GM23338 (cell line): Measurements from ENCODE around the gene C12orf60. TPM values are rescaled to one million over a fixed set of nuclear protein-coding genes. Genes with fewer than 3 reads are reported as not detected.

Experiments
- ATAC-seq: fragments of 200-7000 bp; cut with Tn5 transposase; 3 replicates; pipeline ENCODE4 v1.9.1; 2020
- DNase-seq: peaks from one replicate; pipeline ENCODE4 v3.0.0-alpha.2; 2015; ENCODE audit warnings: low spot score
- H2AFZ ChIP-seq: fragments of 200-600 bp; sonication (generic); 2 replicates; pipeline ENCODE4 v1.8.0; 2016; ENCODE audit warnings: antibody characterized with exemption, mild to moderate bottlenecking, moderate library complexity
- H3F3A ChIP-seq: fragments of 200-600 bp; sonication (generic); replicated peaks from 2 replicates; pipeline ENCODE4 v1.8.0; 2017; ENCODE audit warnings: antibody characterized with exemption, mixed run types, low read depth
- H3K27ac ChIP-seq: fragments of 200-600 bp; sonication (generic); 2 replicates; pipeline ENCODE4 v1.6.1; 2016; ENCODE audit warnings: low read depth
- H3K27me3 ChIP-seq: fragments of 200-600 bp; sonication (generic); 2 replicates; pipeline ENCODE4 v1.8.0; 2016; ENCODE audit warnings: mild to moderate bottlenecking, mixed run types, moderate library complexity; ENCODE audit not compliant: insufficient read depth
- H3K36me3 ChIP-seq: fragments of 200-600 bp; sonication (generic); 2 replicates; pipeline ENCODE4 v1.8.0; 2016; ENCODE audit warnings: mild to moderate bottlenecking; ENCODE audit not compliant: insufficient read depth
- H3K4me1 ChIP-seq: fragments of 200-600 bp; sonication (generic); 2 replicates; pipeline ENCODE4 v1.8.0; 2016; ENCODE audit warnings: mild to moderate bottlenecking, moderate library complexity; ENCODE audit not compliant: insufficient read depth
- H3K4me2 ChIP-seq: fragments of 200-600 bp; sonication (generic); 2 replicates; pipeline ENCODE4 v1.7.1; 2017; ENCODE audit warnings: mixed run types
- H3K4me3 ChIP-seq: fragments of 200-600 bp; sonication (generic); 2 replicates; pipeline ENCODE4 v1.6.1; 2016; ENCODE audit warnings: mixed run types
- H3K79me2 ChIP-seq: fragments of 200-600 bp; sonication (generic); replicated peaks from 2 replicates; pipeline ENCODE4 v1.8.0; 2017; ENCODE audit warnings: mild to moderate bottlenecking; ENCODE audit not compliant: insufficient read depth
- H3K9me2 ChIP-seq: fragments of 200-600 bp; sonication (generic); 2 replicates; pipeline ENCODE4 v1.8.0; 2017; ENCODE audit not compliant: insufficient read depth
- H4K20me1 ChIP-seq: fragments of 200-600 bp; sonication (generic); replicated peaks from 2 replicates; pipeline ENCODE4 v1.8.0; 2017; ENCODE audit warnings: mild to moderate bottlenecking; ENCODE audit not compliant: insufficient read depth
- H3K27ac Mint-ChIP-seq: 2 replicates; pipeline ENCODE4 v1.8.0; 2020; ENCODE audit warnings: inconsistent platforms, mild to moderate bottlenecking, moderate library complexity, mixed read lengths
- H3K27me3 Mint-ChIP-seq: 3 replicates; pipeline ENCODE4 v1.8.0; 2022; ENCODE audit warnings: low read depth, mild to moderate bottlenecking, moderate library complexity, mixed read lengths, inconsistent platforms; ENCODE audit not compliant: insufficient read depth, poor library complexity
- H3K36me3 Mint-ChIP-seq: 3 replicates; pipeline ENCODE4 v1.8.0; 2021; ENCODE audit warnings: low read depth, mild to moderate bottlenecking, inconsistent platforms, moderate library complexity, mixed read lengths
- H3K4me1 Mint-ChIP-seq: 3 replicates; pipeline ENCODE4 v1.8.0; 2020; ENCODE audit warnings: mild to moderate bottlenecking, inconsistent platforms, mixed read lengths
- H3K4me3 Mint-ChIP-seq: 3 replicates; pipeline ENCODE4 v1.8.0; 2021; ENCODE audit warnings: moderate library complexity, mild to moderate bottlenecking, inconsistent platforms, mixed read lengths
- H3K9me3 Mint-ChIP-seq: 3 replicates; pipeline ENCODE4 v1.8.0; 2020; ENCODE audit warnings: moderate library complexity, mild to moderate bottlenecking, inconsistent platforms, mixed read lengths
- CREB1 ChIP-seq: fragments of 250-450 bp; sonication (Bioruptor Pico); IDR thresholded peaks from 2 replicates; pipeline ENCODE4 v1.5.0; 2020; ENCODE audit warnings: low read depth, mild to moderate bottlenecking, moderate library complexity
- CTCF ChIP-seq, 2 experiments: fragments of 200-600 bp in 1 of 2; sonication (generic) in 1 of 2; conservative IDR thresholded peaks; 2 replicates each; pipeline versions ENCODE4 v1.5.1 to v1.6.1; 2016 to 2017; ENCODE audit warnings: antibody characterized with exemption in 2 of 2, low read depth in 2 of 2, mild to moderate bottlenecking in 2 of 2, moderate library complexity in 1 of 2
- ETS1 ChIP-seq: IDR thresholded peaks from 2 replicates; pipeline ENCODE4 v1.6.1; 2016; ENCODE audit warnings: antibody characterized with exemption
- EZH2 ChIP-seq: fragments of 200-600 bp; sonication (generic); IDR thresholded peaks from one replicate; pipeline ENCODE4 v1.8.0; 2017; ENCODE audit warnings: antibody characterized with exemption, mild to moderate bottlenecking, low read depth; ENCODE audit not compliant: unreplicated experiment
- NANOG ChIP-seq: IDR thresholded peaks from 2 replicates; pipeline ENCODE4 v1.6.1; 2016; ENCODE audit warnings: antibody characterized with exemption, borderline replicate concordance
- POLR2AphosphoS5 ChIP-seq: IDR thresholded peaks from 2 replicates; pipeline ENCODE4 v1.6.1; 2016; ENCODE audit warnings: antibody characterized with exemption, low read depth
- REST ChIP-seq: IDR thresholded peaks from one replicate; pipeline ENCODE4 v1.6.1; 2018; ENCODE audit warnings: antibody characterized with exemption; ENCODE audit not compliant: unreplicated experiment
- STAT1 ChIP-seq: IDR thresholded peaks from one replicate; pipeline ENCODE4 v1.6.1; 2016; ENCODE audit warnings: antibody characterized with exemption; ENCODE audit not compliant: unreplicated experiment
- ZNF114 ChIP-seq: fragments of 250-450 bp; sonication (Bioruptor Pico); IDR thresholded peaks from 2 replicates; pipeline ENCODE4 v1.5.0; 2020; ENCODE audit warnings: mild to moderate bottlenecking, moderate library complexity
- ZNF331 ChIP-seq: fragments of 250-450 bp; sonication (Bioruptor Pico); IDR thresholded peaks from 2 replicates; pipeline ENCODE4 v1.5.0; 2020; ENCODE audit warnings: low read depth, mild to moderate bottlenecking, moderate library complexity
- polyA plus RNA-seq: library from polyadenylated mRNA; unstranded; fragments of >200 nt; fragmentation: Nextera tagmentation; extraction: Ambion mirVana; gene quantifications from 2 replicates; pipeline ENCODE4 v1.2.1, GENCODE V29; 2016
- total RNA-seq: library from RNA; depleted of rRNA; stranded (reverse); fragments of >200 nt; shearing (Covaris generic); gene quantifications from 2 replicates; pipeline ENCODE4 v1.2.3, GENCODE V29; 2014
- TF ChIP-seq, protein P1 (sequence below): fragments of 250-450 bp; sonication (Bioruptor Pico); IDR thresholded peaks from 2 replicates; pipeline ENCODE4 v1.5.0; 2020; ENCODE audit warnings: mild to moderate bottlenecking, moderate library complexity

The C12orf60 gene
- total and polyA plus RNA-seq, 2 experiments from 2014 or later, result 1.7 to 2.3 TPM

GRCh38 chr12:14784471-14784870, 19.0 kb upstream of the C12orf60 start (continued):
- no peak for TF ChIP-seq CREB1
- TF ChIP-seq ETS1, result no peak
- TF ChIP-seq ZNF114 (CRISPR knock-in tag), result no peak
- TF ChIP-seq STAT1, result no peak
- no peak for TF ChIP-seq POLR2AphosphoS5
- no peak for TF ChIP-seq EZH2

- Mint-ChIP-seq H3K27ac (no peak overlapping the region), H3K4me3 (no peak overlapping the region), H3K36me3 (peaks cover 42% of the 10 kb centered on the region), H3K4me1 (no peaks in the 10 kb centered on the region; the same call in 2 of the 3 replicates), H3K9me3 (no peaks in the 10 kb centered on the region), H3K27me3 (no peaks in the 10 kb centered on the region)
- H3K27ac ChIP-seq, result no peak overlapping the region
- H3K79me2 ChIP-seq, result no peaks in the 10 kb centered on the region
- no peaks in the 10 kb centered on the region for H3F3A ChIP-seq
- H3K4me3 ChIP-seq, result no peak overlapping the region
- DNase-seq, result no peak
- no peaks in the 10 kb centered on the region for H3K27me3 ChIP-seq
- H4K20me1 ChIP-seq, result peaks cover 9% of the 10 kb centered on the region; the same call in 1 of the 2 replicates
- no peak overlapping the region for H3K4me2 ChIP-seq
- H2AFZ ChIP-seq, result no peak overlapping the region
- ATAC-seq, result no peak
- H3K36me3 ChIP-seq, result peaks cover 41% of the 10 kb centered on the region
- H3K9me2 ChIP-seq, result no peaks in the 10 kb centered on the region
- H3K4me1 ChIP-seq, result no peaks in the 10 kb centered on the region
- TF ChIP-seq ZNF331 (CRISPR knock-in tag), result no peak
- no peak for TF ChIP-seq STAT1
- no peak for TF ChIP-seq POLR2AphosphoS5
- TF ChIP-seq EZH2, result no peak
- TF ChIP-seq, protein P1, sequence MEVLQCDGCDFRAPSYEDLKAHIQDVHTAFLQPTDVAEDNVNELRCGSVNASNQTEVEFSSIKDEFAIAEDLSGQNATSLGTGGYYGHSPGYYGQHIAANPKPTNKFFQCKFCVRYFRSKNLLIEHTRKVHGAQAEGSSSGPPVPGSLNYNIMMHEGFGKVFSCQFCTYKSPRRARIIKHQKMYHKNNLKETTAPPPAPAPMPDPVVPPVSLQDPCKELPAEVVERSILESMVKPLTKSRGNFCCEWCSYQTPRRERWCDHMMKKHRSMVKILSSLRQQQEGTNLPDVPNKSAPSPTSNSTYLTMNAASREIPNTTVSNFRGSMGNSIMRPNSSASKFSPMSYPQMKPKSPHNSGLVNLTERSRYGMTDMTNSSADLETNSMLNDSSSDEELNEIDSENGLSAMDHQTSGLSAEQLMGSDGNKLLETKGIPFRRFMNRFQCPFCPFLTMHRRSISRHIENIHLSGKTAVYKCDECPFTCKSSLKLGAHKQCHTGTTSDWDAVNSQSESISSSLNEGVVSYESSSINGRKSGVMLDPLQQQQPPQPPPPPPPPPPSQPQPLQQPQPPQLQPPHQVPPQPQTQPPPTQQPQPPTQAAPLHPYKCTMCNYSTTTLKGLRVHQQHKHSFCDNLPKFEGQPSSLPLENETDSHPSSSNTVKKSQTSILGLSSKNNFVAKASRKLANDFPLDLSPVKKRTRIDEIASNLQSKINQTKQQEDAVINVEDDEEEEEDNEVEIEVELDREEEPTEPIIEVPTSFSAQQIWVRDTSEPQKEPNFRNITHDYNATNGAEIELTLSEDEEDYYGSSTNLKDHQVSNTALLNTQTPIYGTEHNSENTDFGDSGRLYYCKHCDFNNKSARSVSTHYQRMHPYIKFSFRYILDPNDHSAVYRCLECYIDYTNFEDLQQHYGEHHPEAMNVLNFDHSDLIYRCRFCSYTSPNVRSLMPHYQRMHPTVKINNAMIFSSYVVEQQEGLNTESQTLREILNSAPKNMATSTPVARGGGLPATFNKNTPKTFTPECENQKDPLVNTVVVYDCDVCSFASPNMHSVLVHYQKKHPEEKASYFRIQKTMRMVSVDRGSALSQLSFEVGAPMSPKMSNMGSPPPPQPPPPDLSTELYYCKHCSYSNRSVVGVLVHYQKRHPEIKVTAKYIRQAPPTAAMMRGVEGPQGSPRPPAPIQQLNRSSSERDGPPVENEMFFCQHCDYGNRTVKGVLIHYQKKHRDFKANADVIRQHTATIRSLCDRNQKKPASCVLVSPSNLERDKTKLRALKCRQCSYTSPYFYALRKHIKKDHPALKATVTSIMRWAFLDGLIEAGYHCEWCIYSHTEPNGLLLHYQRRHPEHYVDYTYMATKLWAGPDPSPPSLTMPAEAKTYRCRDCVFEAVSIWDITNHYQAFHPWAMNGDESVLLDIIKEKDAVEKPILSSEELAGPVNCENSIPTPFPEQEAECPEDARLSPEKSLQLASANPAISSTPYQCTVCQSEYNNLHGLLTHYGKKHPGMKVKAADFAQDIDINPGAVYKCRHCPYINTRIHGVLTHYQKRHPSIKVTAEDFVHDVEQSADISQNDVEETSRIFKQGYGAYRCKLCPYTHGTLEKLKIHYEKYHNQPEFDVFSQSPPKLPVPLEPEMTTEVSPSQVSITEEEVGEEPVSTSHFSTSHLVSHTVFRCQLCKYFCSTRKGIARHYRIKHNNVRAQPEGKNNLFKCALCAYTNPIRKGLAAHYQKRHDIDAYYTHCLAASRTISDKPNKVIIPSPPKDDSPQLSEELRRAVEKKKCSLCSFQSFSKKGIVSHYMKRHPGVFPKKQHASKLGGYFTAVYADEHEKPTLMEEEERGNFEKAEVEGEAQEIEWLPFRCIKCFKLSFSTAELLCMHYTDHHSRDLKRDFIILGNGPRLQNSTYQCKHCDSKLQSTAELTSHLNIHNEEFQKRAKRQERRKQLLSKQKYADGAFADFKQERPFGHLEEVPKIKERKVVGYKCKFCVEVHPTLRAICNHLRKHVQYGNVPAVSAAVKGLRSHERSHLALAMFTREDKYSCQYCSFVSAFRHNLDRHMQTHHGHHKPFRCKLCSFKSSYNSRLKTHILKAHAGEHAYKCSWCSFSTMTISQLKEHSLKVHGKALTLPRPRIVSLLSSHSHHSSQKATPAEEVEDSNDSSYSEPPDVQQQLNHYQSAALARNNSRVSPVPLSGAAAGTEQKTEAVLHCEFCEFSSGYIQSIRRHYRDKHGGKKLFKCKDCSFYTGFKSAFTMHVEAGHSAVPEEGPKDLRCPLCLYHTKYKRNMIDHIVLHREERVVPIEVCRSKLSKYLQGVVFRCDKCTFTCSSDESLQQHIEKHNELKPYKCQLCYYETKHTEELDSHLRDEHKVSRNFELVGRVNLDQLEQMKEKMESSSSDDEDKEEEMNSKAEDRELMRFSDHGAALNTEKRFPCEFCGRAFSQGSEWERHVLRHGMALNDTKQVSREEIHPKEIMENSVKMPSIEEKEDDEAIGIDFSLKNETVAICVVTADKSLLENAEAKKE (CRISPR knock-in tag), result no peak
- TF ChIP-seq ETS1, result no peak
- no peak for TF ChIP-seq NANOG
- TF ChIP-seq REST, result no peak
- no peak for TF ChIP-seq ZNF114 (CRISPR knock-in tag)
- no peak for TF ChIP-seq CREB1
- no peak for TF ChIP-seq CTCF (conservative IDR thresholded peaks at IDR 0.05; ENCODE audit: low read depth in 2 of 2)
Measured at GRCh38 chr12:14785568-14785967, 17.9 kb upstream of the C12orf60 start.
